Neural cell (in vitro differentiated cells): ENCODE results near the gene PSMC3. TPM values are rescaled to one million over a fixed set of nuclear protein-coding genes. Genes with fewer than 3 reads are reported as not detected.

Experiments
- H2AFZ ChIP-seq: fragments of 200-600, 300-800 bp; sonication (generic), shearing (Covaris generic); 2 replicates; pipeline ENCODE4 v1.6.0; 2014; ENCODE audit warnings: low read depth, mild to moderate bottlenecking, antibody characterized with exemption, low read length, moderate library complexity
- H3F3A ChIP-seq: fragments of 200-600 bp; shearing (Covaris generic); 2 replicates; pipeline ENCODE4 v1.6.1; 2016; ENCODE audit warnings: mild to moderate bottlenecking, moderate library complexity, mixed read lengths, antibody characterized with exemption, low read length; ENCODE audit not compliant: insufficient read depth, poor library complexity, severe bottlenecking
- H3K27ac ChIP-seq: fragments of 200-600, 300-800 bp; sonication (generic), shearing (Covaris generic); 2 replicates; pipeline ENCODE4 v1.5.1; 2014; ENCODE audit warnings: mild to moderate bottlenecking, low read length, moderate library complexity
- H3K27me3 ChIP-seq: fragments of 300-800, 200-600 bp; sonication (generic), shearing (Covaris generic); 2 replicates; pipeline ENCODE4 v1.6.0; 2014; ENCODE audit warnings: mild to moderate bottlenecking, low read depth, low read length, moderate library complexity; ENCODE audit not compliant: insufficient read depth
- H3K36me3 ChIP-seq: fragments of 300-800, 200-600 bp; sonication (generic), shearing (Covaris generic); 2 replicates; pipeline ENCODE4 v1.5.1; 2014; ENCODE audit warnings: mild to moderate bottlenecking, antibody characterized with exemption, low read length, moderate library complexity; ENCODE audit not compliant: insufficient read depth
- H3K4me2 ChIP-seq: fragments of 300-800, 200-600 bp; sonication (generic), shearing (Covaris generic); 2 replicates; pipeline ENCODE4 v1.6.0; 2014; ENCODE audit warnings: mild to moderate bottlenecking, low read length
- H3K4me3 ChIP-seq: fragments of 300-800, 200-600 bp; sonication (generic), shearing (Covaris generic); 2 replicates; pipeline ENCODE4 v1.5.1; 2014; ENCODE audit warnings: mild to moderate bottlenecking, low read length, moderate library complexity
- H3K79me2 ChIP-seq: fragments of 200-600 bp; shearing (Covaris generic); replicated peaks from 2 replicates; pipeline ENCODE4 v1.6.0; 2014; ENCODE audit warnings: mild to moderate bottlenecking, low read length, moderate library complexity; ENCODE audit not compliant: insufficient read depth
- H3K9ac ChIP-seq: fragments of 300-800, 200-600 bp; sonication (generic), shearing (Covaris generic); 2 replicates; pipeline ENCODE4 v1.6.1; 2016; ENCODE audit warnings: mild to moderate bottlenecking, low read length, mixed read lengths
- H3K9me2 ChIP-seq: fragments of 200-600 bp; shearing (Covaris generic); 2 replicates; pipeline ENCODE4 v1.6.1; 2016; ENCODE audit warnings: mild to moderate bottlenecking, low read length, mixed read lengths; ENCODE audit not compliant: insufficient read depth
- H3K9me3 ChIP-seq: fragments of 200-600, 300-800 bp; sonication (generic), shearing (Covaris generic); 2 replicates; pipeline ENCODE4 v1.6.1; 2016; ENCODE audit warnings: mild to moderate bottlenecking, mixed run types, low read length, moderate library complexity, mixed read lengths
- H4K20me1 ChIP-seq: fragments of 200-600 bp; shearing (Covaris generic); 2 replicates; pipeline ENCODE4 v1.6.1; 2016; ENCODE audit warnings: mild to moderate bottlenecking, mixed run types; ENCODE audit not compliant: insufficient read depth
- CTCF ChIP-seq: fragments of 450-650 bp; IDR thresholded peaks from 2 replicates; pipeline ENCODE4 v1.5.1; 2014; ENCODE audit warnings: antibody characterized with exemption, mild to moderate bottlenecking, moderate library complexity; ENCODE audit not compliant: poor library complexity, severe bottlenecking
- EP300 ChIP-seq: fragments of 450-650 bp; conservative IDR thresholded peaks from 2 replicates; pipeline ENCODE4 v1.6.1; 2014; ENCODE audit warnings: antibody characterized with exemption, mild to moderate bottlenecking, moderate library complexity; ENCODE audit not compliant: poor library complexity, severe bottlenecking
- EZH2 ChIP-seq: fragments of 200-600, 300-800 bp; shearing (Covaris generic), sonication (generic); IDR thresholded peaks from 2 replicates; pipeline ENCODE4 v1.6.1; 2014; ENCODE audit warnings: antibody characterized with exemption, low read length, borderline replicate concordance, mild to moderate bottlenecking; ENCODE audit not compliant: insufficient read depth, poor library complexity, severe bottlenecking
- MXI1 ChIP-seq: fragments of 450-650 bp; conservative IDR thresholded peaks from 2 replicates; pipeline ENCODE4 v1.6.1; 2014; ENCODE audit warnings: antibody characterized with exemption, mild to moderate bottlenecking; ENCODE audit not compliant: poor library complexity, severe bottlenecking
- POLR2AphosphoS5 ChIP-seq: IDR thresholded peaks from 2 replicates; pipeline ENCODE4 v1.6.1; 2012
- RAD21 ChIP-seq: fragments of 450-650 bp; conservative IDR thresholded peaks from 2 replicates; pipeline ENCODE4 v1.6.1; 2014; ENCODE audit warnings: antibody characterized with exemption, mild to moderate bottlenecking, moderate library complexity
- SMC3 ChIP-seq: fragments of 450-650 bp; conservative IDR thresholded peaks from 2 replicates; pipeline ENCODE4 v1.6.1; 2014; ENCODE audit warnings: antibody characterized with exemption, mild to moderate bottlenecking, moderate library complexity; ENCODE audit not compliant: poor library complexity
- TAF1 ChIP-seq: IDR thresholded peaks from 2 replicates; pipeline ENCODE4 v1.6.1; 2012; ENCODE audit warnings: low read depth
- polyA plus RNA-seq: library from polyadenylated mRNA; depleted of rRNA; stranded (reverse); fragments of >200 nt; gene quantifications from 2 replicates; pipeline ENCODE4 v1.2.3, GENCODE V29; 2014
- TF ChIP-seq, protein P1 (sequence below): IDR thresholded peaks from 2 replicates; pipeline ENCODE4 v1.6.1; 2012; ENCODE audit warnings: borderline replicate concordance

Gene PSMC3
- polyA plus RNA-seq, 1 donor from 2014 or later = 157 TPM

DNA sequence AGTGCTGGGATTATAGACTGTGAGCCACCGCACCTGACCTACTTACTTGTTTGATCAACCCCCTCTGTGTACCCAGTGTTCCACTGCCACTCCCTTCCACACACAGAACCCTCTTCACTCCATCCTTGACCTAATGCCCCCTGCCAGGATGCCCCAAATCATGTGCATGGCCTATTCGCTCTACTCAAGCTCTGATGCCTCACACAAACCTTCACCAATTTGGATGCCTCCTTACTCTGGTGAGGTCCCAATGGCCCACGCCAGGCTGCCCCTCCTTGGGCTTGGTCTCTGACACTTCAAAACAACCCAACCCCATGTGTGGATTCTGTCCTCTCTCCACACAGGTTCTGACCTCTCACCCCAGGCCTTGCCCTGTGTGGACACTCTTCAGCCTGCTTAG is 9.4 kb upstream of the PSMC3 start:
- Histone ChIP-seq H3K27me3 (no peaks in the 10 kb centered on the region), H3K27ac (no peak overlapping the region), H3K4me2 (no peak overlapping the region), H3K9ac (no peak overlapping the region), H2AFZ (no peak overlapping the region), H3K4me3 (no peak overlapping the region), H4K20me1 (no peaks in the 10 kb centered on the region), H3K36me3 (no peaks in the 10 kb centered on the region), H3K9me3 (no peaks in the 10 kb centered on the region), H3K9me2 (no peaks in the 10 kb centered on the region), H3F3A (no peaks in the 10 kb centered on the region), H3K79me2 (no peaks in the 10 kb centered on the region)
- TF ChIP-seq TAF1 (no peak), RAD21 (no peak), POLR2AphosphoS5 (no peak), CTCF (no peak), EZH2 (no peak), MXI1 (no peak), EP300 (no peak), SMC3 (no peak)
- TF ChIP-seq, protein P1, sequence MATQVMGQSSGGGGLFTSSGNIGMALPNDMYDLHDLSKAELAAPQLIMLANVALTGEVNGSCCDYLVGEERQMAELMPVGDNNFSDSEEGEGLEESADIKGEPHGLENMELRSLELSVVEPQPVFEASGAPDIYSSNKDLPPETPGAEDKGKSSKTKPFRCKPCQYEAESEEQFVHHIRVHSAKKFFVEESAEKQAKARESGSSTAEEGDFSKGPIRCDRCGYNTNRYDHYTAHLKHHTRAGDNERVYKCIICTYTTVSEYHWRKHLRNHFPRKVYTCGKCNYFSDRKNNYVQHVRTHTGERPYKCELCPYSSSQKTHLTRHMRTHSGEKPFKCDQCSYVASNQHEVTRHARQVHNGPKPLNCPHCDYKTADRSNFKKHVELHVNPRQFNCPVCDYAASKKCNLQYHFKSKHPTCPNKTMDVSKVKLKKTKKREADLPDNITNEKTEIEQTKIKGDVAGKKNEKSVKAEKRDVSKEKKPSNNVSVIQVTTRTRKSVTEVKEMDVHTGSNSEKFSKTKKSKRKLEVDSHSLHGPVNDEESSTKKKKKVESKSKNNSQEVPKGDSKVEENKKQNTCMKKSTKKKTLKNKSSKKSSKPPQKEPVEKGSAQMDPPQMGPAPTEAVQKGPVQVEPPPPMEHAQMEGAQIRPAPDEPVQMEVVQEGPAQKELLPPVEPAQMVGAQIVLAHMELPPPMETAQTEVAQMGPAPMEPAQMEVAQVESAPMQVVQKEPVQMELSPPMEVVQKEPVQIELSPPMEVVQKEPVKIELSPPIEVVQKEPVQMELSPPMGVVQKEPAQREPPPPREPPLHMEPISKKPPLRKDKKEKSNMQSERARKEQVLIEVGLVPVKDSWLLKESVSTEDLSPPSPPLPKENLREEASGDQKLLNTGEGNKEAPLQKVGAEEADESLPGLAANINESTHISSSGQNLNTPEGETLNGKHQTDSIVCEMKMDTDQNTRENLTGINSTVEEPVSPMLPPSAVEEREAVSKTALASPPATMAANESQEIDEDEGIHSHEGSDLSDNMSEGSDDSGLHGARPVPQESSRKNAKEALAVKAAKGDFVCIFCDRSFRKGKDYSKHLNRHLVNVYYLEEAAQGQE = no peak

GRCh38 chr11:47434011-47434786 is 8.0 kb upstream of the PSMC3 start:
- no peaks in the 10 kb centered on the region for H3K9me2 ChIP-seq
- H3K9me3 ChIP-seq = no peaks in the 10 kb centered on the region
- no peak for TF ChIP-seq RAD21
- TF ChIP-seq CTCF = no peak
- TF ChIP-seq MXI1 = no peak
- no peak for TF ChIP-seq POLR2AphosphoS5
- no peak for TF ChIP-seq TAF1
- no peaks in the 10 kb centered on the region for H3K79me2 ChIP-seq
- H4K20me1 ChIP-seq = no peaks in the 10 kb centered on the region
- H3K27ac ChIP-seq = no peak overlapping the region
- no peaks in the 10 kb centered on the region for H3F3A ChIP-seq
- no peak overlapping the region for H3K4me3 ChIP-seq
- H2AFZ ChIP-seq = no peak overlapping the region
- no peaks in the 10 kb centered on the region for H3K27me3 ChIP-seq
- no peak overlapping the region for H3K9ac ChIP-seq
- H3K4me2 ChIP-seq = no peak overlapping the region
- no peaks in the 10 kb centered on the region for H3K36me3 ChIP-seq
